Endothelial cell of umbilical vein (primary cell): Measurements from ENCODE around the gene ADAMTSL3. TPM values are rescaled to one million over a fixed set of nuclear protein-coding genes. Genes with fewer than 3 reads are reported as not detected.

ENCODE experiments used
- BruUV-seq: library from RNA; stranded (reverse); fragments of 400-500 nt; replicated peaks from 2 replicates; lab custom pipeline; 2021; lab: Mats Ljungman, UMichigan
- CTCF ChIA-PET: fragments of 300-600, 350-600 bp; sonication (Branson Sonifier 250); formaldehyde crosslinking; loops from one replicate; lab custom pipeline; 2021; ENCODE audit warnings: antibody characterized with exemption, inconsistent platforms; lab: Charles Lee
- POLR2A ChIA-PET: fragments of 300-600, 350-600 bp; sonication (Branson Sonifier 250); formaldehyde crosslinking; loops from one replicate; lab custom pipeline; 2021; ENCODE audit warnings: antibody characterized with exemption, inconsistent platforms; lab: Charles Lee
- DNase-seq: peaks from one replicate; pipeline ENCODE4 v3.0.0-alpha.2; 2011; ENCODE audit warnings: low read depth, low spot score
- FAIRE-seq: peaks from 2 replicates; lab custom pipeline; 2011; peaks lifted over from hg19 to GRCh38; lab: Jason Lieb, UNC
- H2AFZ ChIP-seq: 2 replicates; pipeline ENCODE4 v1.6.0; 2012; ENCODE audit warnings: low read depth, low read length, control low read depth, inconsistent platforms
- H3K27ac ChIP-seq: 2 replicates; pipeline ENCODE4 v1.5.1; 2011; ENCODE audit warnings: low read depth, mild to moderate bottlenecking, control low read depth, low read length, moderate library complexity; ENCODE audit not compliant: insufficient read depth
- H3K27me3 ChIP-seq, 2 experiments: 2 replicates each; pipeline versions ENCODE4 v1.6.0 to v1.6.1; 2011; ENCODE audit warnings: low read length in 2 of 2, mixed read lengths in 1 of 2; ENCODE audit not compliant: control insufficient read depth in 2 of 2, insufficient read depth in 2 of 2
- H3K36me3 ChIP-seq, 2 experiments: 2 replicates in 1 of 2; 3 replicates in 1 of 2; pipeline ENCODE4 v1.5.1; 2011; ENCODE audit warnings: low read length in 2 of 2, mild to moderate bottlenecking in 1 of 2, moderate library complexity in 1 of 2; ENCODE audit not compliant: control insufficient read depth in 2 of 2, insufficient read depth in 2 of 2; ENCODE audit errors: extremely low read depth in 1 of 2
- H3K4me1 ChIP-seq: 3 replicates; pipeline ENCODE4 v1.5.1; 2011; ENCODE audit warnings: mild to moderate bottlenecking, low read length; ENCODE audit not compliant: control insufficient read depth, insufficient read depth; ENCODE audit errors: extremely low read depth
- H3K4me2 ChIP-seq: 2 replicates; pipeline ENCODE4 v1.6.1; 2011; ENCODE audit warnings: low read length, control low read depth, mixed read lengths; ENCODE audit not compliant: insufficient read depth
- H3K4me3 ChIP-seq, 3 experiments: fragments of 200-600 bp in 1 of 3; sonication (generic), shearing (Covaris generic) in 1 of 3; replicated peaks in 1 of 3; 2 replicates each; pipeline ENCODE4 v1.5.1; 2011 to 2016; ENCODE audit warnings: control low read depth in 3 of 3, low read length in 3 of 3, mild to moderate bottlenecking in 2 of 3, inconsistent platforms in 1 of 3, low read depth in 1 of 3, moderate library complexity in 1 of 3; ENCODE audit not compliant: insufficient read depth in 1 of 3
- H3K79me2 ChIP-seq: 2 replicates; pipeline ENCODE4 v1.6.0; 2012; ENCODE audit warnings: low read length, inconsistent platforms; ENCODE audit not compliant: control insufficient read depth, insufficient read depth
- H3K9ac ChIP-seq: replicated peaks from 2 replicates; pipeline ENCODE3; 2011; ENCODE audit warnings: low read length, control low read depth; ENCODE audit not compliant: insufficient read depth; ENCODE audit errors: extremely low read depth
- H3K9me1 ChIP-seq: replicated peaks from 3 replicates; pipeline ENCODE4 v1.6.0; 2011; ENCODE audit warnings: mild to moderate bottlenecking, low read length; ENCODE audit not compliant: control insufficient read depth, insufficient read depth; ENCODE audit errors: extremely low read depth
- H3K9me3 ChIP-seq: replicated peaks from 2 replicates; pipeline ENCODE4 v1.5.1; 2012; ENCODE audit warnings: low read length, inconsistent platforms; ENCODE audit not compliant: control insufficient read depth, insufficient read depth
- H4K20me1 ChIP-seq: replicated peaks from 2 replicates; pipeline ENCODE3; 2011; ENCODE audit warnings: mild to moderate bottlenecking, low read length; ENCODE audit not compliant: control insufficient read depth, insufficient read depth; ENCODE audit errors: extremely low read depth
- CTCF ChIP-seq, 2 donors: IDR thresholded peaks; 1 replicate in 1 of 2; 2 replicates in 1 of 2; pipeline ENCODE4 v1.5.1; 2011; ENCODE audit warnings: low read length in 2 of 2, mild to moderate bottlenecking in 2 of 2, moderate library complexity in 2 of 2, control low read depth in 1 of 2, inconsistent platforms in 1 of 2, low read depth in 1 of 2; ENCODE audit not compliant: insufficient read depth in 1 of 2; ENCODE audit errors: extremely low read depth in 1 of 2
- EZH2 ChIP-seq: IDR thresholded peaks from 2 replicates; pipeline ENCODE4 v1.6.1; 2012; ENCODE audit warnings: borderline replicate concordance, low read depth, mild to moderate bottlenecking, moderate library complexity, low read length, inconsistent platforms; ENCODE audit not compliant: severe bottlenecking
- GATA2 ChIP-seq: IDR thresholded peaks from 2 replicates; pipeline ENCODE4 v1.7.0; 2011; ENCODE audit warnings: low read depth, mild to moderate bottlenecking, moderate library complexity, mixed read lengths, low read length; ENCODE audit not compliant: insufficient read length, insufficient read depth
- JUN ChIP-seq: IDR thresholded peaks from 2 replicates; pipeline ENCODE4 v1.6.1; 2011; ENCODE audit warnings: borderline replicate concordance, low read depth; ENCODE audit not compliant: insufficient read length, insufficient read depth
- MAX ChIP-seq: IDR thresholded peaks from 2 replicates; pipeline ENCODE4 v1.6.1; 2011; ENCODE audit not compliant: insufficient read depth, insufficient read length
- MYC ChIP-seq: IDR thresholded peaks from one replicate; pipeline ENCODE4 v1.6.1; 2011; ENCODE audit warnings: mild to moderate bottlenecking, low read depth, low read length
- POLR2A ChIP-seq: IDR thresholded peaks from 2 replicates; pipeline ENCODE4 v1.6.1; 2012; ENCODE audit warnings: low read depth, mild to moderate bottlenecking, control low read depth, low read length
- POLR2AphosphoS5 ChIP-seq: IDR thresholded peaks from 2 replicates; pipeline ENCODE4 v1.6.1; 2012; ENCODE audit warnings: low read depth, mild to moderate bottlenecking, control low read depth, low read length, moderate library complexity; ENCODE audit not compliant: insufficient read depth
- dilution Hi-C: fragments of 300-500 bp; cut with MboI; formaldehyde crosslinking; loops from one replicate; pipeline ENCODE4 v1.15.0; 2019; ENCODE audit warnings: low sequenced_read_pairs; ENCODE audit not compliant: extremely low pct_ligation_motif_present
- intact Hi-C: fragments of 100-400 bp; cut with micrococcal nuclease; formaldehyde crosslinking; loops from one replicate; pipeline ENCODE4 v1.10.0; 2022
- polyA plus RNA-seq, 4 experiments: library from polyadenylated mRNA; depleted of rRNA in 3 of 4; stranded (reverse) in 3 of 4; unstranded in 1 of 4; fragments of >200 nt; gene quantifications; 2 replicates each; pipeline versions ENCODE4 v1.2.1 to v1.2.3, GENCODE V29; 2011 to 2012; ENCODE audit warnings: missing spikeins in 1 of 4
- total RNA-seq: library from RNA; stranded (reverse); gene quantifications from 2 replicates; pipeline ENCODE4 v1.2.3, GENCODE V29; 2021

The ADAMTSL3 gene
- total and polyA plus RNA-seq, 2 donors (not counting 3 experiments of a cell fraction or from before 2014, with no cell fraction given) = not detected

- Histone ChIP-seq H3K27ac (no peak overlapping the region), H3K36me3 (no peaks in the 10 kb centered on the region), H3K4me3 (no peak overlapping the region), H3K27me3 (no peaks in the 10 kb centered on the region), H3K9me3 (no peaks in the 10 kb centered on the region), H3K4me2 (no peak overlapping the region), H2AFZ (no peak overlapping the region), H4K20me1 (no peaks in the 10 kb centered on the region), H3K79me2 (no peaks in the 10 kb centered on the region), H3K4me1 (no peaks in the 10 kb centered on the region), H3K9me1 (no peaks in the 10 kb centered on the region), H3K9ac (no peak overlapping the region)
- intact Hi-C loops (no loop called here), dilution Hi-C loops (no loop called here)
- ChIA-PET CTCF (no interaction called here), POLR2A (no interaction called here)
- BruUV-seq = no TSS peak
- DNase-seq (no peak), FAIRE-seq (no peak)
- TF ChIP-seq POLR2AphosphoS5 (no peak), MYC (no peak), GATA2 (no peak), POLR2A (no peak), JUN (no peak), MAX (no peak), CTCF (IDR thresholded peaks at IDR 0.05; ENCODE audit: extremely low read depth in 1 of 2, insufficient read depth in 1 of 2, low read depth in 1 of 2, low read length in 2 of 2) (no peak), EZH2 (no peak)
These were observed 289.1 kb downstream of the ADAMTSL3 start for GRCh38 chr15:83943043-83943442.
